Kasumi-1 (cell line): ENCODE data around the gene CLCA4.
A peak's percentile ranks its signal among the peaks of the same experiment; 100 is the strongest.

Source experiments
- DNase-seq, 2 experiments: peaks; one replicate each; lab custom pipeline; 2025; lab: John Stamatoyannopoulos, UW

Gene CLCA4, protein sequence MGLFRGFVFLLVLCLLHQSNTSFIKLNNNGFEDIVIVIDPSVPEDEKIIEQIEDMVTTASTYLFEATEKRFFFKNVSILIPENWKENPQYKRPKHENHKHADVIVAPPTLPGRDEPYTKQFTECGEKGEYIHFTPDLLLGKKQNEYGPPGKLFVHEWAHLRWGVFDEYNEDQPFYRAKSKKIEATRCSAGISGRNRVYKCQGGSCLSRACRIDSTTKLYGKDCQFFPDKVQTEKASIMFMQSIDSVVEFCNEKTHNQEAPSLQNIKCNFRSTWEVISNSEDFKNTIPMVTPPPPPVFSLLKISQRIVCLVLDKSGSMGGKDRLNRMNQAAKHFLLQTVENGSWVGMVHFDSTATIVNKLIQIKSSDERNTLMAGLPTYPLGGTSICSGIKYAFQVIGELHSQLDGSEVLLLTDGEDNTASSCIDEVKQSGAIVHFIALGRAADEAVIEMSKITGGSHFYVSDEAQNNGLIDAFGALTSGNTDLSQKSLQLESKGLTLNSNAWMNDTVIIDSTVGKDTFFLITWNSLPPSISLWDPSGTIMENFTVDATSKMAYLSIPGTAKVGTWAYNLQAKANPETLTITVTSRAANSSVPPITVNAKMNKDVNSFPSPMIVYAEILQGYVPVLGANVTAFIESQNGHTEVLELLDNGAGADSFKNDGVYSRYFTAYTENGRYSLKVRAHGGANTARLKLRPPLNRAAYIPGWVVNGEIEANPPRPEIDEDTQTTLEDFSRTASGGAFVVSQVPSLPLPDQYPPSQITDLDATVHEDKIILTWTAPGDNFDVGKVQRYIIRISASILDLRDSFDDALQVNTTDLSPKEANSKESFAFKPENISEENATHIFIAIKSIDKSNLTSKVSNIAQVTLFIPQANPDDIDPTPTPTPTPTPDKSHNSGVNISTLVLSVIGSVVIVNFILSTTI

DNA sequence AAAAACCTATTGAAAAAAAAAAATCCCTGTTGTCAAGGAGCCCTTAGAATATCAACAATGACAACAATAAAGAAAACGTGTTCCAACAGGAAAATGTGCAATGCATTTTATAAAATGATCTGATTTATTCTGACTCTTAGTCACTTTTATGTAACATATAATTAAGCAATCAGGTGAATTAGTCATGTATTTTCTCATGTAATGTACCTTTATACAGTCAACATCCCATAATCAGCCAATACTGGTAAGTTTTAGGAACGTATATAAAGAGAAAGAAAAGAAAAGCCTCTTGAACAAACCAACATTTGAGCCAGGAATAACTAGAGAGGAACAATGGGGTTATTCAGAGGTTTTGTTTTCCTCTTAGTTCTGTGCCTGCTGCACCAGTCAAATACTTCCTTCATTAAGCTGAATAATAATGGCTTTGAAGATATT, at the start of gene CLCA4:
TSS of gene CLCA4 (plus strand) at position 292 of the 435 bp plus-strand sequence. CDS start at position 334, 42 bp downstream.
- no peak for DNase-seq

DNA sequence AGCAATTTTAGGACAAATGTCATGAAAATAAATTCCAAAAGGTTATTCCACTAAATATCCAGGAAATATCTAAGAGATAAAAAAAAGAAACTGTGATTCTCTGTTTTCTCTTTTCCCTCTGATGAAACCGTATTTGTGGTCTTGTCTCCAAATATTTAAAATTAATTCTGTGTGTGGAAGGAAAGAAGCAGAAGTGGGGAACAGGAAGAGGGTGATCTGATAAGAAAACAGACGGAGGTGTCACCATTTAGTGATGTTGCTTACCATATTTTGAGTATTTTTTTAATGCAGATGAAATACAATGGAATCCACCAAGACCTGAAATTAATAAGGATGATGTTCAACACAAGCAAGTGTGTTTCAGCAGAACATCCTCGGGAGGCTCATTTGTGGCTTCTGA, 48.6 kb upstream of the CLCA4 start:
- DNase-seq, result no peak

DNA sequence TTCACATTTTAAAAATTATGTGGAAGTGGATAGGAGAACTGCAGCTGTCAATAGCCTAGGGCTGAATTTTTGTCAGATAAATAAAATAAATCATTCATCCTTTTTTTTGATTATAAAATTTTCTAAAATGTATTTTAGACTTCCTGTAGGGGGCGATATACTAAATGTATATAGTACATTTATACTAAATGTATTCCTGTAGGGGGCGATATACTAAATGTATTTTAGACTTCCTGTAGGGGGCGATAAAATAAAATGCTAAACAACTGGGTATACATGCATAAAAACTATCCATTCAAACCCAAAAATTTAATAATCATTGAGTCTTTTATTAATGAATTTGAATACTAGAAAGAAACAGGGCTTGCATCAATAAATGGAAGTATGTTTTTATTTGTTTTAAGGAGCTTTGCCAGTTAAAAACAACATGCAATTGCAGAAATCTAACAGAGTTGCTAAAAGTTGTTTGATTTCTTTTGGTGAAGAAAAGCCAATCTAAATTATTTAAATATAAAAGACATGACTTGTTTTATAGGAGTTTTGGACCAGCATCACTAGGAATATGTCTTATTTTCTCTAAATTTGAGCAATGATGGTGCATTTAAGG, 46.8 kb upstream of the CLCA4 start:
- peak; percentile 65 to 86 for DNase-seq

DNA sequence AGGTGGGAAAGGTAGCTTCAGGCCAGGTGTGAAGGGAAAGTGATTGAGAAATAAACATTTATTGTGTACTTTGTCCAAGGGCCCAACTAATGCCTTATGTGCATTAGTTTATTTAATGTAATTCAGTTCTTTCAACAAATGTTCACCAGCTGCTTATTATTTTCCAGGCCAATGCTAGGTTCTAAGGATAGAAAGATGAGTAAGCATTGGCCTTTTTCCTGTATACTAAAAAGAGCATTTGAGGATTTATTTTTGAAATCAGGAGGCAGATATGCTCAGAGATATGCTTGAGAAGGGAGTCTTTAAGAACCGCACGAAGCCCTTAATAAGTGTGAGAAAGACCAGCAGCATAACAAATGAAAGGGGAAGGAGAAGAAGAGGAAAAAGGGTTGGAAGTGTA, 46.2 kb upstream of the CLCA4 start:
- DNase-seq, result no peak

DNA sequence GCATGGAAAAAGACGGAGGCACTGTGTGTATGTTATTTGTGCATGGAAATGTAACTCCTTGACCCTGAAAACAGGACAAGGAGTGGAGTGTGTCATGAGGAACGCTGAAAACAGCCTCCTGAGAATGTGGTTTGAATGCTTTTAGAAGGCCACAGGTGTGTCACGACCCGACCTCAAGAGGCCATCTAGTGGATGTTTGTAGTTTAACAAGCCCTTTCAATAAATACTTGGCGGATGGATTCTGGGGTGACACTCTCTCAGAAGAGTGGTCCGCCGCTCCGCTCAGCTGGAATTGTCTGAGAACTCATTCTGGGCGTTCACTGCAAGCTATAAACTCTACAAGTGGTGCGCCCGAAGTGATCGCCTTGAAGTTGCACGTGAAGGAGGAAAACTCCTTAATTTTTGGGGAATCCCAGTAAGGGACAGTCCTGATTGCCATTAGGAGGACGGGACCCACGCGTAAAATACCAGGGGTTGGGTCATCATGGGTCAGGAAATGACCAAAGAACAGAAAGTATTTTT, 44.7 kb upstream of the CLCA4 start:
- DNase-seq, result peak; percentile 19 to 21

DNA sequence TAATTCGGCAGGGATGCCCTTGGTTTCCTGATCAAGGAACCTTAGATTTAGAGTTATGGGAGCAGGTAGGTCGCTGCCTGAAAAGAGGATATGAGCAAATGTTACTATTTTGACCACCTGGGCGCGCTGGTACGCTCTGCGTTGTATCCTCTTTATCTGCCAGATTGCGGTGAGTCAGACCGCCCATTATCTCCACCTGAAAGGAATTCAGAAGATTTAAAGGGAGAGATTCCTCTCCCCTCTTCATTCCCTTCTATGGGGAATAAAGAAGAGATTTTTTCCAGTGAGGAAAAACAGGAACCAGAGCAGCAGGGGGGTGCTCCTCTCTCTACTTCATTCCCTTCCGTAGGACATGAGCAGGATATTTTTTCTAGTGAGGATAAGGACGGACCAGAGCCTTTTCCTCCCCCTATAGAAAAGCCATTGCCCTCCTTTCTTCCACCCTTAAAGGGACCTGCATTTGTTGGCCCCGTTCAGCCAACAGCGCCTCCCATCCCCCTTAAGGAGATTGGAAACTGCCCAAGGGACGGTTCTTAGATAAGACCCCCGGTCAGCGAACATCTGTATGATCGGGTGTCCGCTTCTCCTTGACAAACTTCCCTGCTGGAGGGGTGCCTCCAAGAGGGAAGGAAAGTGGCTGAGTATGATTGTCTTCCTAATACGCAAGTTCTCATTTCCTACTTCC, 44.0 kb upstream of the CLCA4 start:
- no peak for DNase-seq

DNA sequence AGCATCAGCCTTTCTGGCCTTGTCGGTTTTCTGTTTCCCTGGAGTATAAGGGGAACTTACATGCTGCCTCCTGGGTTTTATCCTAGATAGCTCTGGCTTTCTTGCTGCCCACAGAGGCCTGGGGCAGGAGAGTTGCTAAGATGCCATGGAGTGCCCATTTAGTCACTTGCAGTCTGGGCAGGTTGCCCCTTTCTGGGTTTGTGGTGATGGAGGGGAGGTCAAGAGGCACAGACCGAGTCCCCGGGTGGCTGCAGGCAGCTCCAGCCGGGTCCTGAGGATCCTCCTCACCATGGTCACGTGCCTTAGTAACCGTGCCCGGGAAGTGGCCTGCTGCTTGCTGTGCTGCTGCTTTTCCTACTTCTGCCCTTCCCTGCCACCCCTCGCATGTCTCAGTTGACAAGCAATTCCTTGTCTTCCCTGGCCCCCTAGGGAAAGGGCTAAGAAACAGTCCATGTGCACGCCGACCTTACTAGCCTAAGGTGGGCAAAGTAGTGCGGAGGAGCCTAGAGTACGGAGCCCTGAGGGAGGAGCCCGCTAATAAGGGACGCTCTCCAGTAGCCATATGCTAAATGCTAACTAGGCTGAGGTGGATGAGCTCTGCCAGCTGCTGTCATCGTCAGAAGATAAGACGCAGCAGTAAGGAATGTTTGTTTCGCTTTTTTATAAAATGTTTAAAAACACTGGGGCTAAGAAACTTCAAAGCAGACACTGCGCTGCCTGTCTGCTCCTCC, 43.3 kb upstream of the CLCA4 start:
- DNase-seq, result no peak

DNA sequence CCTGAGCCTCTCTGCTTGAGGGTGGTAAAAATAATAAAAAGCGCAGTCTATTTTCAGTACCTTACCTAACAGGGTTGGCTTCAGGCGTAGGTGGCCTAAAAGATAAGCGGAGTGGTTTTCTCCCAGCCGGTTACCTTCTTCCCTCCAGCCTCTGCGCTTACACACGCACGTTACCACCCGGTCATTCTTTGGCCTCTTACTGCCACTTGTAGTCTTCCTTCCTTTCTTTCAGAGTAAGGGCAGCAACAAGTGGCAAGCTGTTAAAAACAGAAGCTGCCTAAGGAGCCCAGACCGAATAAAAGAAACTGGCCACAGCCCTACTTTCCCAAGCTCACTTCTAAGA, 42.8 kb upstream of the CLCA4 start:
- no peak for DNase-seq

DNA sequence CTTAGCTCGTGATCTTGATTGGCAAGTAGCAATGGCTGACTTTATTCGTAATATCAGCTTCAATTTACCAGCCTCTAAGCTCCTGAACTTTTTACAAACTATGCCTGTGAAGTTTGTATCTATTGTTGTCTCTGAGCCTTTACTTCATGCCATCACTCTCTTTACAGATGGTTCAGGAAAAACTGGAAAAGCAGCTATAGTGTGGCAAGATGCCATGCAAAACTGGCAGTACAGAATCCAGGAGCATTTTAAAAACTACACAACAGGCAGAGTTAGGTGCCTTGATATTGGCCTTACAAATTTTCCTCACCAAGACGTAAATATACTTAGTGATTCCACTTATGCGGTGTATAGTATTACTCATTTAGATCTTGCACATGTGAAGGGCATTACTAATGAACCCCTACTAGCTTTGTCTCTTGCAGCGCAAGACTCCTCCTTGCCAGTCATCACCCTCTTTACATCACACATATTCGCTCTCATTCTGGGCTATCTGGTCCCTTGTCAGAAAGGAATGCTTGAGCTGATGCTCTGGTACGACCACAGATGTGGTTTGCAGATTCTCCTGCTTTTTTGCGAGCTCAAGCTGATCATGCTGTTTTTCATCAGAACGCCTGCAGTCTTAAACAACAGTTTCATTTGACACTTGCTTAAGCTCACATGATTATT, 41.8 kb upstream of the CLCA4 start:
- no peak for DNase-seq

DNA sequence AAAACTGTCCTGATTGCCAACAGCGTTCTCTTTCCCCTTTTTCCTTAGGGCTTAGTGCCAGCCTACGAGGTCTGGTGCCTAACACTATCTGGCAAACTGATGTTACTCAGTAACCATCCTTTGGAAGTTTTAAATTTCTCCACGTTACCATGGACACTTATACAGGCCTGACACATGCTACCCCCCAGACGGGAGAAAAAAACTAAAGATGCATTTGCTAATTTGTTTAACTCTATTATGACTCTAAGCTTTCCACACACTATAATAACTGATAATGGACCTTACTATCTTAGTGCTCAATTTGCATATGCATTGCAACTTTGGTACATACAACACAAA, 41.3 kb upstream of the CLCA4 start:
- DNase-seq, result no peak

DNA sequence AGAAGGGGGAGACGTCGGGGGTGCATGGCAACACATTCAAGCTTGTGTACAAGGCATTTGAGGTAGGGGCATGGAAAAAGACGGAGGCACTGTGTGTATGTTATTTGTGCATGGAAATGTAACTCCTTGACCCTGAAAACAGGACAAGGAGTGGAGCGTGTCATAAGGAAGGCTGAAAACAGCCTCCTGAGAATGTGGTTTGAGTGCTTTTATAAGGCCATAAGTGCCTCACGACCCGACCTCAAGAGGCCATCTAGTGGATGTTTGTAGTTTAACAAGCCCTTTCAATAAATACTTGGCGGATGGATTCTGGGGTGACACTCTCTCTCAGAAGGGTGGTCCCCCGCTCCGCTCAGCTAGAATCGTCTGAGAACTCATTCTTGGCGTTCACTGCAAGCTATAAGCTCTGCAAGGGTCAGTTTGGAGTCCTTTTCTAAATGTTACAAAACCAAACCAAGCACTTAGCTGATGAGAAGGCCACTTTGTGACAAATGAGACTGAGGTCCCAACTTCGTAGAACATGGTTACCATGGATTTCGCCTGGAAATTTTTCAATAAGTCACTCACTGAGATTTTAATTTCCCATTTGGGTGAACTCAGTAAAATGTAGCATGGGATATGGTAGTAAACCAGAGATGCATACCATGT, 38.8 kb upstream of the CLCA4 start:
- DNase-seq, result peak; percentile 15 to 54

DNA sequence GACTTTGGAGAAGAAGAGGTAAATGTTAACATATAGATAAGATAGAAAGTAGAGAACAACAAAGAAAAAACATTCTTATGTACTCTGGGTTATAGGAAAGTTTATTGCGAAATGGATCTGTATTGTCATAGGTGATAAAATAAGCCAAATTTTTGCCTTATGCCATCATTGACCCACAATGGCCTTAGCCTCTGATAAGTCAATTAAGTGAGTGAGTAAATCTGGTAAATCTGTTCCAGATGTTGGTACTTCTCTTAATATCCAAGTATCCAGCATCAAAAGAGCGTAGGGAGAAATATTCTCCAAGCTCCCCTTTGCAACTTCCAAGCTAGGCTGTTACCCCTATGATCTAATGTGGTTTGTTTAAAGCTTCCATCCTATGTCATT, 38.3 kb upstream of the CLCA4 start:
- DNase-seq, result no peak

DNA sequence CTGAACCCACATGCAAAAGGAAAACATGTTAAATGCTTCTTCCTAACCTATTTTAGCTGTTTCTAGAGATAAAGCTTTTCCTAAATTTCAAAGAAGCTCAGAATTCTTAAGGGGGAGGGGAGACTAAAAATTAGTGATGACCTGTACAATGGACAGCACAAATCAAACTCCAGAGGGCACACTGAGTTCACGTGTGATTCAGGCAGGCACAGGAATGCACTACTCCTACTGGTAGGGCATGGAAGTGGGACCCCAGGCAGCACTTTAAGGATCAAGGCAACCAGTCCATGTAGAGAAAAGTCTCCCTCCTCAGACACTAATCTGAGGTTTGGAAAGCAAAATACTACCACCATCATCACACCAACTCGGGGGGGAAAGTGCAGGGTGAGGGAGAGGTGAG, 31.3 kb upstream of the CLCA4 start:
- DNase-seq, result peak; percentile 40 to 43

DNA sequence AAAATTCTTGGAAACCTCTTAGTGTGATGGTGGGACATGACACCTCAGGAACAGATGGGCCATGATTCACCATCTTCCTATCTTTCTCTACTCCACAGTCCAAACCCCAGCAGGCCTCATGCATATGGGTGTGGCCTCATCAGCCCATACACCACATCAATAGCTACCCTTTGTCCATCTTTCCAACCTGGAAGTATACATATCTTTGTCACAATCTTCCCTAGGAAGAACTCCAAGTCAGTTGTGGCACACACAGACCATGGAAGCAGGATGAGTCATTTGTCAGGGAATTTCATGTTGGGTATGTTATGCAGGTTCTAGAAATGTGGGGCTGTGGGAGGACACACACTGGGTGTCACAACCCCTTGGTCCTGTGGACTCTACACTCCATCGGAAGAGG, 30.5 kb upstream of the CLCA4 start:
- DNase-seq, result no peak

DNA sequence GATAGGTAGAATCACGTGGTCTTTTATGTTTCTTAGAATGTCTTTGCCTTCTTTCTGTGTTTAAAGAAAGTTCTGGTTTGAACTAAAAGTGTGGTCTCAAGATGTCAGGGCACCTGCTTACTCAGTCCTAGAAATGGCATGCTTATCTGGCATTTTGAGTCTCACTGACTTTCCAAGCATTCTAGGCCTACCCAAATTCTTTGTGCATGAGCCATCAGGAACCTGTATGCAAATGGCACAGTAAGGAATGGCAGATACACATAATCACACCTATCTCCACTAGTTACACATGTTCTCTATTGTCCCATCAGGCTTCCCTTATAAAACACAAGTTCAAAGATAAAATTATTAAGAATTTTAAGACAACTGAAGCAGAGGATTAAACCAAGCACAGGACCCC, 29.5 kb upstream of the CLCA4 start:
- no peak for DNase-seq

DNA sequence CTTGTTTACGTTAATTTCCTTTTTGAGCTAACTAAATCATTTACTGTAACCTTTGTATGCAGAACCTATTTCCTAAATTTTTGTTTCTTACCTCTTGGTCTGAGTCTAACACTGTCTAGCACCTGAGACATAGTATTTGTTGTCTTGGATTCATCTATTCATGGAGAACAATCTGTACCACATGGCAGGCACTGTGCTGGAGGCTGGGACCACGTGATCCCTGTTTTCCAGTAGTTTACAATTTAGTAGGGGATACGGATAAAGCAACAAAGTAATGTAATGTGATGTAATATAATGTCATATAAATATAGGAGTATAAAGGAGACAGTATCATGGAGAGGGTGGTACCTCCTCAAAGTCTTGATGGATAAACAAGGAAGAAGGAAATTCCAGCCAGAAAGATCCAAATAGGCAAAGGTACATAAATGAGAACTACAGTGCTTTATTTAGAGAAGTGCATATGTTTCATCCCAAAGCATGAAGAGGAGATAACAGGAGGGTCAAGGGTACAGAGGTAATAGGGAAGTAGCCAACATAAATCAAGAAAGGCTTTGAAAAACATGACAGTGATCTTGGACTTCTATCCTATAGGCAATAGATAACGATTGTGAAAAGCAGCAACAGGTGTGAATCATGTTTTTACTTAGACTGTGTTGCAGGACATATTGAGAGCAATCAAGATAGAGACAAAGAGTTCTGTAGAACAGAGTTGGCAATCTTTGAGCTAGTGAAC, 25.9 kb upstream of the CLCA4 start:
- no peak for DNase-seq

DNA sequence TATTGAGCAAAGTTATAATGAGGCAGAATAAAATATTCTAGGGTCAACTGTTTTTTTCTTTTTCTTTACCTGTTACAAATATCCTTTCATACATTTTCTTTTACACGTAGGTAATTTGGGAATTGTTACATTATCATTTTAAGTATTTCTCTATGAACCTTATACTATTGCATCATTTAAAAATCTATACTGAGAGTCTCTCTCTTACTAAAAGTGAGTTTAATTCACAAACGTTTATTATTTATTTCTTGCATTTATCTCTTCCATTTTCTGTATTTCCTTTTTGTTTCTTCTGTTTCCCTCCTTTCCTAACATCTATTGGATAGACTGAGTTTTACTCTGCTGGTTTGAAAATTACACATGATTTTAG, 25.4 kb upstream of the CLCA4 start:
- no peak for DNase-seq

DNA sequence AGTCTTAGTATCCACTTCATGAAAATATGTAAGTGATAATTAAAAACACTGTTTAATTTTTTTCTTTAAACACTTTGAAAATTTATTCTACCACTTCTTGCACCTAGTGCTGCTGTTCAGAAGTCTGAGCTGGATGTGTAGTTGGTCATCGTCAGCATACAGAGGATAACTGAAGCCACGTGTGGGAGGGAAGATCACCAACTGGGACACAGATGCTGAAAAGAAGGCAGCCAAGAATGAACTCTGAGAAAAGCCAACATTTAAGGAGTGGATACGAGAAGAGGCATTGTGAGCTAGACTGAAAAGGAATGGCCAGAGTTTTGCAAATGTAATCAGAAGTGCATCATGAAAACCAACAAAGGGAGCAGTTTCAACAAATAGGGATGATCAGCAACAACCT, 24.6 kb upstream of the CLCA4 start:
- DNase-seq, result no peak

DNA sequence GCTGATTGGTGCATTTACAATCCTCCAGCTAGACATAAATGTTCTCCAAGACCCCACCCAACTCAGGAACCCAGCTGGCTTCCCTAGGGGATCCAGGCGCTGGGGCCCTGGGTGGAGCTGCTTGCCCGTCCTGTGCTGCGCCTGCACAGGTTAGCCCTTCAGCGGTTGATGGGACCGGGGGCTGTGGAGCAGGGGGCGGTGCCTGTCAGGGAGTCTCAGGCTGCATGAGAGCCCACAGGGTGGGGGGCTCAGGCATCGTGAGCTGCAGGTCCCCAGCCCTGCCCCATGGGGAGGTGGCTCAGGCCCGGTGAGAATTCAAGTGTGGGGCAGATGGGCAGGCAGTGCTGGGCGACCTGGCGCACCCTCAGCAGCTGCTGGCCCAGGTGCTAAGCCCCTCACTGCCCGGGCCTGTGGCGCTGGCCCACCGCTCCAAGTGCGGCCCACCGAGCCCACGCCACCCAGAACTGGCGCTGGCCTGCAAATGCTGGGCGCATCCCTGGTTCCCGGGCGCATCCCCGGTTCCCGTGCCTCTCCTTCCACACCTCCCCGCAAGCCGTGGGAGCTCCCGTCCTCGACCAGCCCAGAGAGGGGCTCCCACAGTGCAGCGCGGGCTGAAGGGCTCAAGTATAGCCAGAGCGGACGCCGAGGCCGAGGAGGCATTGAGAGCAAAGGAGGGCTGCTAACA, 23.1 kb upstream of the CLCA4 start:
- DNase-seq, result no peak
